Right lobe of liver (tissue), 6 donors: ENCODE results near the gene TOM1. TPM values are rescaled to one million over a fixed set of nuclear protein-coding genes. Genes with fewer than 3 reads are reported as not detected.

Experiments
- ATAC-seq, 4 donors: fragments of 200-7000 bp; cut with Tn5 transposase; one replicate each; pipeline ENCODE4 v1.9.1; 2020; ENCODE audit warnings: mild to moderate bottlenecking in 4 of 4, moderate library complexity in 4 of 4
- DNase-seq, 3 donors: peaks; one replicate each; pipeline ENCODE4 v3.0.0-alpha.2; 2020
- H3K27ac ChIP-seq, 3 donors: fragments of 200-600 bp; one replicate each; pipeline ENCODE4 v1.8.0; 2022
- H3K27me3 ChIP-seq, 2 donors: fragments of 200-600 bp; one replicate each; pipeline ENCODE4 v1.8.0; 2022
- H3K36me3 ChIP-seq, 4 donors: fragments of 200-600 bp; sonication (generic) in 1 of 4; one replicate each; pipeline versions ENCODE4 v1.5.1 to v1.8.0; 2017 to 2022; ENCODE audit warnings: control low read depth in 1 of 4
- H3K4me1 ChIP-seq, 4 donors: fragments of 200-600 bp; sonication (generic) in 1 of 4; one replicate each; pipeline versions ENCODE4 v1.5.1 to v1.8.0; 2017 to 2022; ENCODE audit warnings: control low read depth in 1 of 4
- H3K4me3 ChIP-seq, 3 donors: fragments of 200-600 bp; one replicate each; pipeline ENCODE4 v1.8.0; 2022
- H3K9me3 ChIP-seq, 4 donors: fragments of 200-600 bp; sonication (generic) in 1 of 4; one replicate each; pipeline versions ENCODE4 v1.5.1 to v1.8.0; 2017 to 2022; ENCODE audit warnings: control low read depth in 1 of 4
- CTCF ChIP-seq, 4 donors: fragments of 200-600 bp in 3 of 4; fragments of 450-650 bp in 1 of 4; IDR thresholded peaks; one replicate each; pipeline versions ENCODE4 v1.5.1 to v1.8.0; 2016 to 2022; ENCODE audit warnings: antibody characterized with exemption in 4 of 4, mild to moderate bottlenecking in 2 of 4
- POLR2A ChIP-seq: fragments of 450-650 bp; IDR thresholded peaks from one replicate; pipeline ENCODE4 v1.6.1; 2017; ENCODE audit warnings: antibody characterized with exemption, mild to moderate bottlenecking
- WGBS: methylation state at CpG from one replicate; pipeline ENCODE4 v1.1.6; 2018; ENCODE audit warnings: low coverage, low lambda C conversion rate; ENCODE audit not compliant: insufficient coverage; ENCODE audit errors: missing lambda C conversion rate; 5-methylcytosine and 5-hydroxymethylcytosine counted together
- intact Hi-C, 2 donors: fragments of 100-400 bp; cut with DNase I; formaldehyde crosslinking; loops; one replicate each; pipeline versions ENCODE4 v1.11.2 to v1.14.1; 2022
- total RNA-seq, 6 experiments: library from RNA; depleted of rRNA in 2 of 6; stranded (reverse); fragments of >200 nt in 2 of 6; fragmentation: NEBNext Ultra II Directional in 3 of 6; extraction: Animal tissue kit (Norgen Biotek cat#: 25700) in 3 of 6; gene quantifications; one replicate each; pipeline versions ENCODE4 v1.1.0 to v1.2.4, GENCODE V29; 2016 to 2023
- donor health status: DM: no; HTN: yes; CAD: no.
- donor health status: DM: no; HTN: no; CAD: no.
- donor health status: DM: no; HTN: no; CAD: no.
- donor health status: DM: no; HTN: yes; CAD: no.
- donor health status: DM: no; HTN: yes; CAD: no.

The TOM1 gene
- total RNA-seq, 6 experiments from 2014 or later, result 45.0 to 124 (median 54.0) TPM

- Histone ChIP-seq H3K27me3 (no peaks in the 10 kb centered on the region), H3K27ac (peak overlapping the region; percentile 12 to 37 (median 26)), H3K4me3 (peak overlapping the region; percentile 2 to 93 (median 65)), H3K9me3 (no peaks in the 10 kb centered on the region), H3K4me1 (peaks cover 0 to 56% (median 19%) of the 10 kb centered on the region in 4 donors), H3K36me3 (peaks cover 7 to 36% (median 11%) of the 10 kb centered on the region in 4 donors)
- DNase-seq (peak in 1 of 3 donors; percentile 42), ATAC-seq (peak; percentile 3 to 22 (median 10))
- TF ChIP-seq CTCF (IDR thresholded peaks at IDR 0.05), result no peak
- TF ChIP-seq POLR2A, result no peak
- intact Hi-C loops, result no loop called here
- WGBS, result no CpG with 5 or more reads among the region's 4 CpGs
Measured at GRCh38 chr22:35384527-35384926, 84.8 kb downstream of the TOM1 start.

GRCh38 chr22:35384975-35385588 is 85.4 kb downstream of the TOM1 start:
- intact Hi-C loops, result no loop called here
- Histone ChIP-seq H3K27me3 (no peaks in the 10 kb centered on the region), H3K36me3 (peaks cover 7 to 42% (median 11%) of the 10 kb centered on the region in 4 donors), H3K4me1 (peaks cover 0 to 50% (median 16%) of the 10 kb centered on the region in 4 donors), H3K4me3 (peak overlapping the region in 2 of 3 donors; percentile 2 to 93), H3K9me3 (no peaks in the 10 kb centered on the region), H3K27ac (peak overlapping the region; percentile 12 to 37 (median 26))
- TF ChIP-seq POLR2A, result no peak
- TF ChIP-seq CTCF (IDR thresholded peaks at IDR 0.05), result no peak
- ATAC-seq (peak in 3 of 4 donors; percentile 4 to 31 (median 12)), DNase-seq (peak in 1 of 3 donors; percentile 52)
- 50% methylated on average over 6 of the region's 6 CpGs for WGBS

- H3K4me3 ChIP-seq, result no peak overlapping the region
- H3K27ac ChIP-seq, result no peak overlapping the region
- DNase-seq (peak in 2 of 3 donors; percentile 46 to 50), ATAC-seq (no peak)
- no peaks in the 10 kb centered on the region for H3K9me3 ChIP-seq
- TF ChIP-seq POLR2A (no peak), CTCF (IDR thresholded peaks at IDR 0.05) (no peak)
- 98% methylated on average over 8 of the region's 19 CpGs for WGBS
- peaks cover 0 to 44% (median 15%) of the 10 kb centered on the region in 4 donors for H3K4me1 ChIP-seq
- H3K36me3 ChIP-seq, result peaks cover 7 to 51% (median 11%) of the 10 kb centered on the region in 4 donors
- no peaks in the 10 kb centered on the region for H3K27me3 ChIP-seq
- intact Hi-C loops, result no loop called here
Measured at GRCh38 chr22:35386670-35387288, 87.1 kb downstream of the TOM1 start.

- intact Hi-C loops, result no loop called here
- Histone ChIP-seq H3K27me3 (no peaks in the 10 kb centered on the region), H3K9me3 (no peaks in the 10 kb centered on the region), H3K4me3 (no peak overlapping the region), H3K36me3 (peaks cover 7 to 40% (median 11%) of the 10 kb centered on the region in 4 donors), H3K27ac (no peak overlapping the region), H3K4me1 (peaks cover 0 to 35% (median 12%) of the 10 kb centered on the region in 4 donors)
- WGBS, result 89% methylated on average over 4 of the region's 5 CpGs
- DNase-seq, result no peak
- TF ChIP-seq POLR2A, result no peak
- TF ChIP-seq CTCF (IDR thresholded peaks at IDR 0.05), result no peak
- no peak for ATAC-seq
Measured at GRCh38 chr22:35390933-35391332, 91.2 kb downstream of the TOM1 start.
